GM18505 (cell line): ENCODE measurements around the gene RECK.
A peak's percentile ranks its signal among the peaks of the same experiment; 100 is the strongest.

Experiments
- ATAC-seq: cut with Tn5 transposase; IDR thresholded peaks from one replicate; pipeline ENCODE4 v1.9.1; 2021; ENCODE audit not compliant: unreplicated experiment
- POLR2A ChIP-seq: IDR thresholded peaks from 4 replicates; pipeline ENCODE4 v1.6.1; 2011; ENCODE audit warnings: borderline replicate concordance; ENCODE audit not compliant: insufficient read depth, insufficient read length; ENCODE audit errors: extremely low read depth

Gene RECK

GRCh38 chr9:36035006-36035405 is 1.7 kb upstream of the RECK start:
- no peak for ATAC-seq
- TF ChIP-seq POLR2A = no peak

GRCh38 chr9:36036253-36036779 is 397 bp upstream of the RECK start:
- ATAC-seq = peak; percentile 24
- no peak for TF ChIP-seq POLR2A

- TF ChIP-seq POLR2A = no peak
- no peak for ATAC-seq
These were observed 923 bp downstream of the RECK start for GRCh38 chr9:36037549-36038122.

- no peak for ATAC-seq
These were observed 2.4 kb downstream of the RECK start for GRCh38 chr9:36039121-36039520.

GRCh38 chr9:36039696-36040095 is 3.0 kb downstream of the RECK start:
- TF ChIP-seq POLR2A = no peak
- no peak for ATAC-seq

More at GRCh38 chr9:36039121-36039520, 2.4 kb downstream of the RECK start:
- no peak for TF ChIP-seq POLR2A

- TF ChIP-seq POLR2A = no peak
- no peak for ATAC-seq
These were observed 3.7 kb downstream of the RECK start for GRCh38 chr9:36040271-36040925.

DNA sequence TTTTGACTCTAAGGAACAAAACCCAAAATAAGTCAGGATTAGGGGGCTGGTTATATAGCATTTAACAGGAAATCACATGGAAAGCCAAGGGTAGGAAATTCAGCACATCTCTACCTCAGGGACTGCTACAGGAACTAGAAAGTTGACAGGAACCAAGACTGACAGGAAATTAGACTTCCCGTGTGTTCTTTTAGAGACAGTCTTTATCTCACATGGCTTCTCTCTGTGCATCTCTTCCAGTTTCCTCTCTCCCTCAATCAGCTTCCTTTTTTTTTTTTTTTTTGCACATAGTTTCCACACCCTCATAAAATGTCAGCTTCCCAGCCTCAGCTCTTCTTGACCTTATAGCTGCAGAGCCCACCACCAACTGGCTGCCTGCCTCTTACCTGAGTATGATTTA is 4.8 kb downstream of the RECK start:
- ATAC-seq = no peak

DNA sequence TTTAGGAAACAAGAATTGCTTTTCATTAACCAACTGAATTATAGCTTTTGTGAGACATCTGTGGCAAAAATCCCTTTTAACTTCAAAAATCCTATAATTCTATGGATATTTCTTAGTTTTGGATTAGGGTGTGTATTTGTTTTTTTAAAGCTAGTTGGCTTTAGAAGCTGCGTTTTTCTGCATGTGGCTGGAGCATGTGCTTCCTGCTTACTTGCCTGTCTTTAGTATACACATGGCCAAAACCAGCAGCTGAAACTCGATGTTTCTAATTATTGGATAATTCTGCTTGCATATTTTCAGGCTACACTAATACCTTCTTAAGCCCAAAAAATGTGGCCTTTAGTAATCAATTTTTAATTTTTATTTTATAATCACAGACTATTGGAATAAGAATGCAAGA is 8.9 kb downstream of the RECK start:
- no peak for ATAC-seq
- TF ChIP-seq POLR2A = no peak

More for the DNA sequence above, 4.8 kb downstream of the RECK start:
- TF ChIP-seq POLR2A = no peak

DNA sequence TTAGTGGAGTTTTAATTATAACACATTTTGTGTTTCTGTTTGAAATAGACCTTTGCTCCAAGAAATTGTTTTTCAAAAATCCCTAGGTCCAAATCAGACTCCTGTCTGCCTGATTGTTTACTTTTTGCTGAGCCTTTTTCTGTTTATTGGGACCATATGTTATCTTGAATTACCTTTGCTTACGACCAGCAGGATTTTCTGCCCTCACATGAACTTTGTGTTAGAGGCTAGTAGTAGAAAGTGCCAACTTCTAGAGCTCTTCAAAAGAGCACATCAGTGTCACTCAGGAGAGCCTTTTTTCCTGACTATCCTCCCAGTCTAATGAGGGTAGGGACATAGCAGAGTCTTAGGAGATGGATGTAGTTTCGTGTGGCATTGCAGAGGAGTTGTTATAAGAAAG is 10.2 kb downstream of the RECK start:
- no peak for ATAC-seq
- no peak for TF ChIP-seq POLR2A

DNA sequence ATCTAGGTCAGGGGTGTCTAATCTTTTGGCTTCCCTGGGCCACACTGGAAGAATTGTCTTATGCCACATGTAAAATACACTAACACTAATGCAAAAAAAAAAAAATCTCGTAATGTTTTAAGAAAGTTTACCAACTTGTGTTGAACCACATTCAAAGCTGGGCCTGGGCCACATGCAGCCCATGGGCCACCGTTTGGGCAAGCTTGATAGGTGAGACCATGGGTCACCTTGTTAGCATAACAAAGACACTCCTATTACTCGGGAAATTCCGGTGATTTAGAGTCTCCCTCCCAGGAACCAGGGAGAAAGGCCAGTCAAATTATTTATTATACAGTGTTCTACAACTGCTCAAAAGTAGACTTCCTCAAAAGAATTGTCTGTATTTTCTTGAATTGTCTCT is 12.7 kb downstream of the RECK start:
- no peak for ATAC-seq
- no peak for TF ChIP-seq POLR2A

DNA sequence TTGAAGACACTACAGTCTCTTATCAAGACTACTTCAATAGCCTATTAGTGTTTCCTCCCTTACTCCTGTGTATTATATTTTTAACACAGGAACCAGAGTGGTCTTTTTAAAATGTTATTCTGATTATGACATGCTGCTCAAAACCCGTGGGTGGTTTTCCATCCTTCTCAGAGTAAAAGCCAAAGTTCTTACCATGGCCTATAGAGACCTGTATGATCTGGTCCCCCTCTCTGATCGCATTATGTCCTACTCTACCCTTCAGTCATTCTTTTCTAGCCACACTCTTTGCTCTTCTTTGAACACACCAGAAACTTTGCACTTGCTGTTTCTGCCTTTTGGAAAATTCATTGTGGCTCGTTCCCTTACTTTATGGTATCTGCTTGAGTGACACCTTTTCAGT is 13.8 kb downstream of the RECK start:
- ATAC-seq = no peak
- TF ChIP-seq POLR2A = no peak

DNA sequence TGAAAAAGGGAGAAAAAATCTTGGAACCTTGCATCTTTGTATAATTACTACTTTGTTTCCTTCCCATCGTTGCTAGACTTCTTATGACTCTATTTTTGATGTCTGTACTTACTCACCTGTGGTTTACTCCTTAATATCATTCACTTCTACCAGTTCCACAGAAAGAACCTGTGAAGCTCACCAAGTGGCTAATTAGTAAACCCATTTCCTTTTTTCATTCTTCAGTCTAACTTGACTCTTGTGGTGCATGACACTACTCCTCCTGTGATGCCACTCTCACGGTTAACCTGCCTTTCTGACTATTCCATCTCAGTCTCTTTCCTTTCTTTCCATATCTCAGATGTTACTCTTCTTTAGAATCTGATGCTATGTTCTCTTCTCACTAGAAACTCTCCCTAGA is 14.6 kb downstream of the RECK start:
- no peak for ATAC-seq

GRCh38 chr9:36053971-36054370 is 17.3 kb downstream of the RECK start:
- ATAC-seq = no peak
- no peak for TF ChIP-seq POLR2A

More for the DNA sequence above, 14.6 kb downstream of the RECK start:
- TF ChIP-seq POLR2A = no peak

- TF ChIP-seq POLR2A = no peak
- ATAC-seq = no peak
These were observed 20.2 kb downstream of the RECK start for GRCh38 chr9:36056896-36057295.
